Measurements from ENCODE around the gene ANO7. TPM values are rescaled to one million over a fixed set of nuclear protein-coding genes. Genes with fewer than 3 reads are reported as not detected.

ANO7 gene
- polyA plus RNA-seq, 1 donor from 2014 or later: not detected

DNA sequence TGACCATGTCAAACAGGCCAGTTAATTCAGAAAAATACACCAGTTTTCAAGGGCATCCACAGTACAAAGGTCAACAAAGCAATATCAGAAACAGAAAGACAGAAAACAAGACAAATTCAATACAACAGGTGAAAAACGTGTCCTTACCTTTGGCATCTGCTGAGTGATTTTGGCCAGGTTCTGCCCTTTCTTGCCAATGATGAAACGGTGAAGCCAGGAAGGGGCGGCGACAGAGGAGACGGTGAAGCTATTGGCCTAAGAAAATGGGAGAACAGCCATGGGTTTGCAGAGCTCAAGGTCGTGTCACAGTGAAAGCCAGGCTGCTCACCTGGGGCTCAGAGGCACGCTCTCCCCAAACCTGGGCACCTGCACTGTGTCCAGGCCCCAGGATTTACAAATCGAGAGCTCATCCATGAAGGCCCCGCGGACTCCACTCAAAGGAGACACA is 66.5 kb downstream of the ANO7 start:
- no peak overlapping the region for H3K4me3 ChIP-seq (ENCODE audit: low read length)
- H3K4me2 ChIP-seq (ENCODE audit: low read length): no peak overlapping the region
- no peak overlapping the region for H3K27ac ChIP-seq (ENCODE audit: low read length)
- H3K36me3 ChIP-seq (ENCODE audit: insufficient read depth, low read length): peaks cover 19% of the 10 kb centered on the region
- H2AFZ ChIP-seq (ENCODE audit: low read depth, low read length): no peak overlapping the region
- no peaks in the 10 kb centered on the region for H3K27me3 ChIP-seq (ENCODE audit: insufficient read depth, low read depth, low read length)
- TF ChIP-seq SMC3 (conservative IDR thresholded peaks at IDR 0.05; ENCODE audit: poor library complexity) (no peak), TAF1 (IDR thresholded peaks at IDR 0.05; ENCODE audit: low read depth) (no peak), EZH2 (IDR thresholded peaks at IDR 0.05; ENCODE audit: borderline replicate concordance, insufficient read depth, low read length, poor library complexity, severe bottlenecking) (no peak), POLR2AphosphoS5 (IDR thresholded peaks at IDR 0.05) (no peak), MXI1 (conservative IDR thresholded peaks at IDR 0.05; ENCODE audit: poor library complexity, severe bottlenecking) (no peak), RAD21 (conservative IDR thresholded peaks at IDR 0.05) (no peak), EP300 (conservative IDR thresholded peaks at IDR 0.05; ENCODE audit: poor library complexity, severe bottlenecking) (no peak)
- TF ChIP-seq, protein P1, sequence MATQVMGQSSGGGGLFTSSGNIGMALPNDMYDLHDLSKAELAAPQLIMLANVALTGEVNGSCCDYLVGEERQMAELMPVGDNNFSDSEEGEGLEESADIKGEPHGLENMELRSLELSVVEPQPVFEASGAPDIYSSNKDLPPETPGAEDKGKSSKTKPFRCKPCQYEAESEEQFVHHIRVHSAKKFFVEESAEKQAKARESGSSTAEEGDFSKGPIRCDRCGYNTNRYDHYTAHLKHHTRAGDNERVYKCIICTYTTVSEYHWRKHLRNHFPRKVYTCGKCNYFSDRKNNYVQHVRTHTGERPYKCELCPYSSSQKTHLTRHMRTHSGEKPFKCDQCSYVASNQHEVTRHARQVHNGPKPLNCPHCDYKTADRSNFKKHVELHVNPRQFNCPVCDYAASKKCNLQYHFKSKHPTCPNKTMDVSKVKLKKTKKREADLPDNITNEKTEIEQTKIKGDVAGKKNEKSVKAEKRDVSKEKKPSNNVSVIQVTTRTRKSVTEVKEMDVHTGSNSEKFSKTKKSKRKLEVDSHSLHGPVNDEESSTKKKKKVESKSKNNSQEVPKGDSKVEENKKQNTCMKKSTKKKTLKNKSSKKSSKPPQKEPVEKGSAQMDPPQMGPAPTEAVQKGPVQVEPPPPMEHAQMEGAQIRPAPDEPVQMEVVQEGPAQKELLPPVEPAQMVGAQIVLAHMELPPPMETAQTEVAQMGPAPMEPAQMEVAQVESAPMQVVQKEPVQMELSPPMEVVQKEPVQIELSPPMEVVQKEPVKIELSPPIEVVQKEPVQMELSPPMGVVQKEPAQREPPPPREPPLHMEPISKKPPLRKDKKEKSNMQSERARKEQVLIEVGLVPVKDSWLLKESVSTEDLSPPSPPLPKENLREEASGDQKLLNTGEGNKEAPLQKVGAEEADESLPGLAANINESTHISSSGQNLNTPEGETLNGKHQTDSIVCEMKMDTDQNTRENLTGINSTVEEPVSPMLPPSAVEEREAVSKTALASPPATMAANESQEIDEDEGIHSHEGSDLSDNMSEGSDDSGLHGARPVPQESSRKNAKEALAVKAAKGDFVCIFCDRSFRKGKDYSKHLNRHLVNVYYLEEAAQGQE (IDR thresholded peaks at IDR 0.05; ENCODE audit: borderline replicate concordance): no peak
- TF ChIP-seq, protein P2, sequence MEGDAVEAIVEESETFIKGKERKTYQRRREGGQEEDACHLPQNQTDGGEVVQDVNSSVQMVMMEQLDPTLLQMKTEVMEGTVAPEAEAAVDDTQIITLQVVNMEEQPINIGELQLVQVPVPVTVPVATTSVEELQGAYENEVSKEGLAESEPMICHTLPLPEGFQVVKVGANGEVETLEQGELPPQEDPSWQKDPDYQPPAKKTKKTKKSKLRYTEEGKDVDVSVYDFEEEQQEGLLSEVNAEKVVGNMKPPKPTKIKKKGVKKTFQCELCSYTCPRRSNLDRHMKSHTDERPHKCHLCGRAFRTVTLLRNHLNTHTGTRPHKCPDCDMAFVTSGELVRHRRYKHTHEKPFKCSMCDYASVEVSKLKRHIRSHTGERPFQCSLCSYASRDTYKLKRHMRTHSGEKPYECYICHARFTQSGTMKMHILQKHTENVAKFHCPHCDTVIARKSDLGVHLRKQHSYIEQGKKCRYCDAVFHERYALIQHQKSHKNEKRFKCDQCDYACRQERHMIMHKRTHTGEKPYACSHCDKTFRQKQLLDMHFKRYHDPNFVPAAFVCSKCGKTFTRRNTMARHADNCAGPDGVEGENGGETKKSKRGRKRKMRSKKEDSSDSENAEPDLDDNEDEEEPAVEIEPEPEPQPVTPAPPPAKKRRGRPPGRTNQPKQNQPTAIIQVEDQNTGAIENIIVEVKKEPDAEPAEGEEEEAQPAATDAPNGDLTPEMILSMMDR (IDR thresholded peaks at IDR 0.05; ENCODE audit: poor library complexity, severe bottlenecking): no peak
- H3F3A ChIP-seq (ENCODE audit: insufficient read depth, low read length, poor library complexity, severe bottlenecking): no peaks in the 10 kb centered on the region
- H3K9me2 ChIP-seq (ENCODE audit: insufficient read depth, low read length): no peaks in the 10 kb centered on the region
- H3K79me2 ChIP-seq (replicated peaks; ENCODE audit: insufficient read depth, low read length): no peaks in the 10 kb centered on the region
- no peaks in the 10 kb centered on the region for H4K20me1 ChIP-seq (ENCODE audit: insufficient read depth)
- H3K9me3 ChIP-seq (ENCODE audit: low read length): no peaks in the 10 kb centered on the region
- no peak overlapping the region for H3K9ac ChIP-seq (ENCODE audit: low read length)

DNA sequence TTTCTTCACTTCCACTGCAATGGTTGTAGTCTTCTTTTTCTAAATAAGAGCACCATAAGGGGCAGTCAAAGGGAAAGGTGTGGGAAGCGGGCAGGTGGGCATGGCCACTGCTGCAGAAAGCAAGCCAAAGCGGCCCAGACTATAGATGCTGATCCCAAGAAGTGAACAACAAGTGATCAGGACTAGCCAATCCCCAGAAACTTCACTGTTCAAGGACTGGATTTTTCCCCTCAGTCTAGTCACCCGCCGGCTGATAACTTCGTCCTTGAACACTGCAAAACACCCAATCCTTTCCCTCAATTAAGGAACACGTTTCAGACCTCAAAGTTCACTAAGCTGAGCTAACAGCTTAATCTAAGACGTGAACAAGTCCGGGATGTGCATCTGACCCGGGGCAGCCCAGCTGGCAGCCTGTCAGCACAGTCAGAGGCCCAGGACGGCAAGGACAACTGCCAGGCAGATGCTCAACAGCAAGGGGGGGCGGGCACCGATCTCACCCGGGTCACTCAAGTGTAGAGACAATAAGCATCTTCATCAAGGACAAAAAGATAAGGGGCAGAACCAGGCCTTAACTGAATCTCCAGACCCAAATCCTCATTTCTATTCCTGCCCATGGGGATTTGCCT is 67.2 kb downstream of the ANO7 start:
- H3K27ac ChIP-seq (ENCODE audit: low read length): no peak overlapping the region
- H3K4me3 ChIP-seq (ENCODE audit: low read length): no peak overlapping the region
- no peak overlapping the region for H3K9ac ChIP-seq (ENCODE audit: low read length)
- no peak overlapping the region for H3K4me2 ChIP-seq (ENCODE audit: low read length)
- H4K20me1 ChIP-seq (ENCODE audit: insufficient read depth): no peaks in the 10 kb centered on the region
- TF ChIP-seq RAD21 (conservative IDR thresholded peaks at IDR 0.05) (no peak), EP300 (conservative IDR thresholded peaks at IDR 0.05; ENCODE audit: poor library complexity, severe bottlenecking) (no peak), EZH2 (IDR thresholded peaks at IDR 0.05; ENCODE audit: borderline replicate concordance, insufficient read depth, low read length, poor library complexity, severe bottlenecking) (no peak), TAF1 (IDR thresholded peaks at IDR 0.05; ENCODE audit: low read depth) (no peak), MXI1 (conservative IDR thresholded peaks at IDR 0.05; ENCODE audit: poor library complexity, severe bottlenecking) (no peak), POLR2AphosphoS5 (IDR thresholded peaks at IDR 0.05) (no peak)
- TF ChIP-seq, protein P1 (IDR thresholded peaks at IDR 0.05; ENCODE audit: borderline replicate concordance): no peak
- H2AFZ ChIP-seq (ENCODE audit: low read depth, low read length): no peak overlapping the region
- H3K9me2 ChIP-seq (ENCODE audit: insufficient read depth, low read length): no peaks in the 10 kb centered on the region
- no peaks in the 10 kb centered on the region for H3K27me3 ChIP-seq (ENCODE audit: insufficient read depth, low read depth, low read length)
- H3K9me3 ChIP-seq (ENCODE audit: low read length): no peaks in the 10 kb centered on the region
- H3K36me3 ChIP-seq (ENCODE audit: insufficient read depth, low read length): peaks cover 19% of the 10 kb centered on the region
- no peaks in the 10 kb centered on the region for H3F3A ChIP-seq (ENCODE audit: insufficient read depth, low read length, poor library complexity, severe bottlenecking)
- H3K79me2 ChIP-seq (replicated peaks; ENCODE audit: insufficient read depth, low read length): no peaks in the 10 kb centered on the region

Measured in neural cell (in vitro differentiated cells).